ENCODE data around the gene CARMIL3.
"Not testable (repeated sequence)": the region's sequence is repeated elsewhere in the genome, so short reads cannot be mapped to it uniquely, and the experiment has no call there.

Gene CARMIL3

GRCh38 chr14:24103451-24103850, 51.6 kb downstream of the CARMIL3 start:
- H3K4me3 ChIP-seq (ENCODE audit: low read depth, low read length), result no peak overlapping the region
- TF ChIP-seq CTCF (conservative IDR thresholded peaks at IDR 0.05; ENCODE audit: low read depth, low read length), result no peak
- DNase-seq (ENCODE audit: low read depth), result no peak

- DNase-seq (ENCODE audit: low read depth); H3K4me3 ChIP-seq (ENCODE audit: low read depth, low read length): not testable (repeated sequence)
Measured at GRCh38 chr14:24105609-24106239, 53.9 kb downstream of the CARMIL3 start.

DNA sequence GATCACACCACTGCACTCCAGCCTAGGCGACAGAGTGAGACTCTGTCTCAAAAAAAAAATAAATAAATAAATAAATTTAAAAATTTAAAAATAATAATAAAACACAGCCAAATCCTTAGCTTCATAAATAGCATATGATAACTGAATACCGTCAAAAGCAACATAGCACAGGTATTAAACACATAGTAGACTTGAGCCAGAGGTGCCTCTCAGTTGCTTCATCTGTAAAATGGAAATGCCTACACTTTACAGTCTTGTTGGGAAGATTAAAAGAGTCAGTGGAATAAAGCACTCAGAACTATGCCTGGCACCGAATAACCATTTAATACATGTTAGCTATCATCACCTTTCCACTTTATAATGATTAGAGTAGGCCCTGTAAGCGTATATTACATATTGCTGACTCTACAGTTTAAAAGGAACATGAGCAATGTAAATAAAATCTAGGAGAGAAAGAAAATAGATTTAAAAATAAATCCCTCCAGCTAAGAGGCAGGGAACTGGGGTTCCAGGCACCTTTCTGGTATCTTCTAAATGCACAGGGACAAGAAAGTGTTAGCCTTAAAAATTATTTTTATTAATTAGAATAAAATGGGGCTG, 55.0 kb downstream of the CARMIL3 start:
- TF ChIP-seq CTCF (conservative IDR thresholded peaks at IDR 0.05; ENCODE audit: low read depth, low read length), result no peak
- H3K4me3 ChIP-seq (ENCODE audit: low read depth, low read length), result no peak overlapping the region
- no peak for DNase-seq (ENCODE audit: low read depth)

GRCh38 chr14:24108336-24108874, 56.6 kb downstream of the CARMIL3 start:
- H3K4me3 ChIP-seq (ENCODE audit: low read depth, low read length), result no peak overlapping the region
- no peak for DNase-seq (ENCODE audit: low read depth)
- TF ChIP-seq CTCF (conservative IDR thresholded peaks at IDR 0.05; ENCODE audit: low read depth, low read length), result no peak

- no peak overlapping the region for H3K4me3 ChIP-seq (ENCODE audit: low read depth, low read length)
- DNase-seq (ENCODE audit: low read depth), result no peak
- TF ChIP-seq CTCF (conservative IDR thresholded peaks at IDR 0.05; ENCODE audit: low read depth, low read length), result no peak
Measured at GRCh38 chr14:24110060-24110459, 58.3 kb downstream of the CARMIL3 start.

DNA sequence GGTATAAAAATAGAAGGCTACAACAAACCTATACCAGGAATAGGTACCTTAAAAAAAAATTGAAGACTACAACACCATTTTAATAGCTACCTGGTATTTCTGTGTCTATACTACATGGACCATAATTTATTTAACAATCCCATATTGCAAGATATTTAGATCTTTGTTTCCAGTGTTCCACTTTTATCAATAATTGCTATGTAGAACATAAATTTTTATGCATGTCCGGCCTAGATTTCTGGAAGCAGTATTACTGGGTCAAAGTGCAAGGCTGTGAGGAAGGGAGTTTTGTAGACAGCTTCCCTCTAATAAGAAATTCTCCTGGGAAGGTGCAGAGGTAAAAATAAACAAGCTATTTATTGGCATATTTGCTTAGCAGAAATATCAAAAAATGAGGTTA, 58.7 kb downstream of the CARMIL3 start:
- no peak for DNase-seq (ENCODE audit: low read depth)
- no peak for TF ChIP-seq CTCF (conservative IDR thresholded peaks at IDR 0.05; ENCODE audit: low read depth, low read length)
- H3K4me3 ChIP-seq (ENCODE audit: low read depth, low read length), result no peak overlapping the region

GRCh38 chr14:24113379-24113800, 61.6 kb downstream of the CARMIL3 start:
- DNase-seq (ENCODE audit: low read depth), result no peak
- peak overlapping the region; percentile 85 for H3K4me3 ChIP-seq (ENCODE audit: low read depth, low read length)
- TF ChIP-seq CTCF (conservative IDR thresholded peaks at IDR 0.05; ENCODE audit: low read depth, low read length), result no peak

Data from choroid plexus epithelial cell (primary cell).